Muscle of arm (tissue), 12 donors: ENCODE results near the gene KRTAP2-4. TPM values are rescaled to one million over a fixed set of nuclear protein-coding genes. Genes with fewer than 3 reads are reported as not detected.
"Not testable (repeated sequence)": the region's sequence is repeated elsewhere in the genome, so short reads cannot be mapped to it uniquely, and the experiment has no call there.

Experiments used
- DNase-seq: peaks from one replicate; pipeline ENCODE4 v3.0.0-alpha.2; 2013
- polyA plus RNA-seq, 12 donors: library from polyadenylated mRNA; unstranded; fragments of 120-200 nt; gene quantifications; one replicate each; pipeline ENCODE4 v1.2.1, GENCODE V29; 2013; ENCODE audit not compliant: insufficient read length in 12 of 12

Gene KRTAP2-4
- polyA plus RNA-seq, 12 donors = not detected

DNA sequence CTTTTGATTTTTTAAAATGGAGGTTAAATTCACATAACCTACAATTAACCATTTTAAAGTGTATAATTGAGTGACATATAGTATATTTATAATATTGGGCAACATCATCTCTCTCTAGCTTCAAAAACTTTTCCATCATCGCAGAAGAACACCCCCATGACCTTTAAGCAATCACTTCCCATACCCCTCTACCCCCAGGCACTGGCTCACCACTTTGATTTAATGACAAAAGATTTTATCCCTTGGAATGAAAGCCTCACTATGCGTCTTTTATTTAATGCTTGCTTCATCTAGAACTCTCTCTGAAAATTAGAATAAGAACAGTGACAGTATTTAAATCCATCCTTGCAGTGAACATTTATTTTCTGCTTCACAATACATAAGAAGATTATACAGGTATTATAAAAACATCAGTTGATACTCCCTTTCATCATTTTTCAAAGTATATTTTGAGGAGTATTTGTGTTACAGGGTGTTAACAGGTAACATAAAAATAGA lies 27.8 kb downstream of the KRTAP2-4 start:
- no peak for DNase-seq

DNA sequence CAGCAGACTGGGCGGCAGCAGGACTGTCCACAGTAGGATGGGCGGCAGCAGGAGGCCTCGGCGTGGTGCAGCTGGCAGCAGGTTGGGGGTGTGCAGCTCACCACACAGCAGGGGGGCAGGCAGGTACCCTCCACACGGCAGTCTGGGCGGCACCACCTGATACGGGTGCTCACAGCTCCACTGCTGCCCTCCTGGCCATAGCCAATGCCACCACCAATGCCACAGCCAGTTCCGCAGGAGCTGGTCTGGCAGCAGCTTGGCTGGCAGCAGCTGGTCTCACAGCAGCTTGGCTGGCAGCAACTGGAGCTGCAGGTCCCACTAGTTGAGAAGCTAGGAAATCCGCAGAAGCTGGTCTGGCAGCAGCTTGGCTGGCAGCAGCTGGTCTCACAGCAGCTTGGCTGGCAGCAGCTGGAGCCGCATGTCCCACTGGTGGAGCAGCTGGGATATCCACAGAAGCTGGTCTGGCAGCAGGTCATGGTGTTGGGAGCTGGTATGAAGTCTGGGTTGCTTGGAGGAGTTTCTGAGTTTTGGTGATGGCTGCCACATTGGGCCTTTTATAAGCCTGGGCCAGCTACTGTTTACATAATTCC lies 31.2 kb downstream of the KRTAP2-4 start, which contains the start of gene KRTAP1-3:
TSS of gene KRTAP1-3 (minus strand) at position 529 of the 590 bp plus-strand sequence. CDS start at position 476, 53 bp downstream.
- not testable (repeated sequence) for DNase-seq

DNA sequence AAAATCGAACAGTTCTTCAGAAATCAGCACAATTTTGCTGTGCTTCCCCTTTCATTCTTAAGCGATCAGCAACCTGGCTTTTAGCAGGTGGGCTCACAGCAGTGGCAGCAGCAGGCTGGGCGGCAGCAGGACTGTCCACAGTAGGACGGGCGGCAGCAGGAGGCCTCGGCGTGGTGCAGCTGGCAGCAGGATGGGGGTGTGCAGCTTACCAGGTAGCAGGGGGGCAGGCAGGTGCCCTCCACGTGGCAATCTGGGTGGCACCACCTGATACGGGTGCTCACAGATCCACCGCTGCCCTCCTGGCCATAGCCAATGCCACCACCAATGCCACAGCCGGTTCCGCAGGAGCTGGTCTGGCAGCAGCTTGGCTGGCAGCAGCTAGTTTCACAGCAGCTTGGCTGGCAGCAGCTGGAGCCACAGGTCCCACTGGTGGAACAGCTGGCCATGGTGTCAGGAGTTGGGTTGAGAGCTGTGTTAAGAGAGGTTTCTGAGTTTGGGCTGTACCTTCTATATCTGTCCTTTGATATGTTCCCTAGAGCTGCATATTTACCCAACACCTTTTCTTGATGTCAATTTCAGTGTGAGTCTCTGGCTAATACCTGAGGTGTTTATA lies 35.9 kb downstream of the KRTAP2-4 start, which contains the start of gene KRTAP1-4:
TSS of gene KRTAP1-4 (minus strand) at position 563 of the 613 bp plus-strand sequence. CDS start at position 446, 117 bp downstream.
- no peak for DNase-seq

DNA sequence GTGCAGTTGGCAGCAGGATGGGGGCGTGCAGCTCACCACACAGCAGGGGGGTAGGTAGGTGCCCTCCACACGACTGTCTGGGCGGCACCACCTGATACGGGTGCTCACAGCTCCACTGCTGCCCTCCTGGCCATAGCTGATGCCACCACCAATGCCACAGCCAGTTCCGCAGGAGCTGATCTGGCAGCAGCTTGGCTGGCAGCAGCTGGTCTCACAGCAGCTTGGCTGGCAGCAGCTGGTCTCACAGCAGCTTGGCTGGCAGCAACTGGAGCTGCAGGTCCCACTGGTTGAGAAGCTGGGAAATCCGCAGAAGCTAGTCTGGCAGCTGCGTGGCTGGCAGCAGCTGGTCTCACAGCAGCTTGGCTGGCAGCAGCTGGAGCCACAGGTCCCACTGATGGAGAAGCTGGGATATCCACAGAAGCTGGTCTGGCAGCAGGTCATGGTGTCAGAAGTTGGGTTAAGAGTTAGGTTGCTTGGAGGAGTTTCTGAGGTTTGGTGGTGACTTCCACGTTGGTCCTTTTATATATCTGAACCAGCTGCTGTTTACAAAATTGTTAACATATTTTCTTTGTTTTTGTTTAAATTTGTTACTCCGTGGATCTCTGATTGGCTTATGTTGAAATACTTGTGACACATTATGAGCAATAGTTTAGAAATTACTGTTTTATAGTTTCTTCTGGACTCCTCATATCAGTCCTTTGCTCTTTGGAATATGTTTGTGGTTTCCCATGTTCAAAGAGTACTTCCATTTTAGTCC lies 38.8 kb downstream of the KRTAP2-4 start, which contains the start of gene KRTAP1-5:
TSS of gene KRTAP1-5 (minus strand) at position 494 of the 757 bp plus-strand sequence. CDS start at position 441, 53 bp downstream.
- DNase-seq = no peak

DNA sequence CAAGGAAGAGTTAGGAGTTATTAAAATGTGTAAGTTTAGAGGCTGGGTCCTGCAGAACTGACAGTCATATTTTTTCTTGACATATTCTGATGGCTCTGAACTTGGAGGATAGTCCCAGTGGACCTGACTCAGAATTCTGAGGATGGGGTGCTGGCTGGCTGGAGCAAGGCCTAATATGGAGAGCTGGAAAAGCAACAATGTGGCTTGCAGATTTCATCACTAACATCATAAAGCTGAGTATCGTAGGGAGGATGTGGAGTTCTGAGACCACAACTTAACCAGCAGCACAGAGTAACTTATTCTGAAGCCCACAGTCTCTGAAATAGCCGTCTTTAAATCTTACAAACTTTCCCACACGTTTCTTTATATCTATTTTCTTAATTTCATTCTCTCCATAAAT lies 41.0 kb downstream of the KRTAP2-4 start:
- DNase-seq = no peak

DNA sequence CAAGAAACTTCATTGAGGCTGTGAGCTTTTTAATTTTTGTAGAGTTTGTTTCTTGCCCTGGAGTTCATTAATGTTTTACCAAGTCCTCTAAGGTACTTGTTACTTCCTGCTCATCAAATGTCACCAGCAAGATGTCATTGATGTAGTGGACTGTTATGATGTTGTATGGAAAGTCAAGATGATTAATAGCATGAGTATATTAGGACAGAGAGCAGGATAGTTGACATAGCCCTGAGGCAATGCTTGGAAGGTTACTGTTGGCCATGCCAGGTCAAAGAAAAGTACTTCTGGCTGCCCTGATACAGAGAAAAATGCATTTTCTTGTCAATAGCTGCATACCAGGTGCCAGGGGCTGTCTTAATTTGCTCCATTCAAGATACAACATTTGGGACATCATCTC lies 45.3 kb downstream of the KRTAP2-4 start:
- no peak for DNase-seq

DNA sequence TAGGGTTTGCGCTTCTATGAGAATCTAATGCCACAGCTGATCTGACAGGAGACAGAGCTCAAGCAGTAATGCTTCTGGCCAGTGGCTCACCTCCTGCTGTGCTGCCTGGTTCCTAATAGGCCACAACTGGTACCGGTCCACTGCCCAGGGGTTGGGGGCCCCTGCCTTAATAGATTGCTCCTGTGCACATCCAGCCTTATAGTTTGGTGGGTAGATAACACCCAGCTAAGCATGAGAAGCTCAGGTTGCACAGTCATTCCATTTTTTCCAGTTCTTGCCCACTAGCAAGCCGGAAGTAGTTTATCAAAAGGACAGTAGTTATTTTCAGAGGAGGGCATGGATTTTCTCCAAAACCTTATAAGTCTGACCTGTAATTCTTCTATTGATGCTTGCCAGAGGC lies 46.3 kb downstream of the KRTAP2-4 start:
- no peak for DNase-seq

DNA sequence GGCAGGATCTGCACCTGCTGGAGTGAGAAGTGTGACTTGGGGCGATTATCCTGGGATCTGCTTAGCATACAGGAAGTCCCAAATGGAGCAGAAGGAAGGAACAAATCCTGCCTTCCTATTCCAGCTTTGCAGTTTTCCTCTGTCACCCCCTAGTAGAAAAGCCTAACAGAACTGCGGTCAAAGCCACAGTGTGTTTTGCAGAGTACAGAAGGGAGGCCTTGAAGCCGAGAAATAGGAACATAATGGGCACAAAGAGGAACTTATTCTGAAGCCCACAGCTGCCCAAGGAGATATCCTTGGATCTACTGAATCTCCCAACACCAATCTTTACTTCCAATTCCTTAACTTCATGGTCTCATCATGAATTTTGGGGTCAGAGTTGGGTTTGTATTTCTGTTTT lies 47.1 kb downstream of the KRTAP2-4 start:
- no peak for DNase-seq

DNA sequence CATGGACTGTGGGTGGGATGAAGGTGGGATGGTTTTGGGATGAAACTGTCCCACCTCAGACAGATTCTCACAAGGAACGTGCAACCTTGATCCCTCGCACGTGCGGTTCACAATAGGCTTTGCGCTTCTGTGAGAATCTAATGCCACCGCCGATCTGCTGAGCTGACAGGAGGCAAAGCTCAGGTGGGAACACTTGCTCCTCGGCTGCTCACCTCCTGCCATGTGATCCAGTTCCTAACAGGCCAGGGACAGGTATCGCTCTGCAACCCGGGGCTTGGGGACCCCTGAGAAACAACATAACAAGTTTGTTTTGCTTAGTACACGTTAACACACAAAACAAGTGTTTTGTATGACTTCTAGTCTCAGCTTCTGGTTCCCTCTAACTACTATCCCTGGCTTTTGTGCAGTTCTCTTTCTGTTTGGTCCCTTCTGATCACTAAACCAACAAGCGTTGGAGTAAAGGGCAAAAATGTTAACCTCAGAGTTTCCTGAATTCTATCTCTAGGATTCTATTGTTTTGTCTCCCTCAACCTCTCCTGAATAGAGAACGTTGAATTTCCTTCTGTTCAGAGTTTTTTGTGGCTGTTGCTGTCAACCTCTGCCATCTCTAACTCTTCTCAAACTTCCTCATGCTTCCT lies 49.0 kb downstream of the KRTAP2-4 start:
- no peak for DNase-seq

DNA sequence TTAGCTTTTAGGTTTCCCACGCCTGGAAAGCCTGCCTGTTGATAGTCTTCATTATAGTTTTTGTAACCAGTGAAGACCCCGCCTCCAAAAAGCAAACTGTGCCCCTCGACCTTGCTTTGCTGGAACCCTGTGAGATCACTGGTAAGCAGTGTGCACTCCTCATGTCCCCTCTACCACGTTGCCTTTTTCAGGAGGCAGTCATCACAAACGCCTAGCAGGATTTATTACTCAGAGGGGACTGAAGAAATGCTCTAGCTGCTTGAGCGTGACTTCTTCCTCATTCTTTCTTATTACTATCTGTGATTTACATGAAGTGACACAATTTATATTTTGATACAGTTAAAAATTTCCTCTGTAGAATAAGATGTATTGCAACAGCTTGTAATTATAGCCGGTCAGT lies 50.2 kb downstream of the KRTAP2-4 start:
- no peak for DNase-seq

Other genes starting within 250 kb of the KRTAP2-4 start
- 1,000 to 10,000 TPM in 1 of 12 donors, 100 to 1,000 TPM in 2, 10 to 100 TPM in 8, not detected in 1; 26.9 to 1,201 (median 45.0) TPM for gene KRT10, start 243.3 kb downstream of the KRTAP2-4 start, polyA plus RNA-seq
- gene KRT12, start 198.7 kb downstream of the KRTAP2-4 start, polyA plus RNA-seq = 1 to 10 TPM in 1 of 12 donors, under 1 TPM in 6, not detected in 5; 0.07 to 2.8 (median 0.31) TPM
- 1 to 10 TPM in 1 of 12 donors, under 1 TPM in 4, not detected in 7; 0.07 to 1.9 (median 0.22) TPM for gene KRT20, start 180.6 kb downstream of the KRTAP2-4 start, polyA plus RNA-seq
- 10 to 100 TPM in 3 of 12 donors, under 1 TPM in 6, not detected in 3; 0.12 to 25.1 (median 0.44) TPM for gene KRT23, start 128.2 kb downstream of the KRTAP2-4 start, polyA plus RNA-seq
- gene KRT39, start 98.9 kb downstream of the KRTAP2-4 start, polyA plus RNA-seq = 10 to 100 TPM in 1 of 12 donors, 1 to 10 TPM in 9, not detected in 2; 2.3 to 12.3 (median 6.3) TPM
- gene KRT40, start 81.6 kb downstream of the KRTAP2-4 start, polyA plus RNA-seq = 10 to 100 TPM in 5 of 12 donors, 1 to 10 TPM in 5, not detected in 2; 3.1 to 16.4 (median 11.0) TPM
- not detected for gene KRTAP3-3, start 71.7 kb downstream of the KRTAP2-4 start, polyA plus RNA-seq
- gene KRTAP3-2, start 66.0 kb downstream of the KRTAP2-4 start, polyA plus RNA-seq = 1 to 10 TPM in 4 of 12 donors, under 1 TPM in 5, not detected in 3; 0.22 to 1.4 (median 0.86) TPM
- not detected for gene KRTAP3-1, start 56.8 kb downstream of the KRTAP2-4 start, polyA plus RNA-seq
- not detected for gene KRTAP1-5, start 38.7 kb downstream of the KRTAP2-4 start, polyA plus RNA-seq
- not detected for gene KRTAP1-4, start 35.7 kb downstream of the KRTAP2-4 start, polyA plus RNA-seq
- gene KRTAP1-3, start 31.0 kb downstream of the KRTAP2-4 start, polyA plus RNA-seq = not detected
- not detected for gene KRTAP1-1, start 24.4 kb downstream of the KRTAP2-4 start, polyA plus RNA-seq
- not detected for gene KRTAP2-1, start 18.6 kb downstream of the KRTAP2-4 start, polyA plus RNA-seq
- gene KRTAP2-2, start 10.6 kb downstream of the KRTAP2-4 start, polyA plus RNA-seq = not detected
- under 1 TPM in 2 of 12 donors, not detected in 10; 0.49 to 0.57 TPM for gene KRTAP2-3, start 5.8 kb downstream of the KRTAP2-4 start, polyA plus RNA-seq
- gene KRTAP4-7, start 18.3 kb upstream of the KRTAP2-4 start, polyA plus RNA-seq = not detected
- not detected for gene KRTAP4-8, start 32.3 kb upstream of the KRTAP2-4 start, polyA plus RNA-seq
- not detected for gene KRTAP4-16, start 36.3 kb upstream of the KRTAP2-4 start, polyA plus RNA-seq
- not detected for gene KRTAP4-9, start 39.5 kb upstream of the KRTAP2-4 start, polyA plus RNA-seq
- not detected for gene KRTAP4-11, start 52.5 kb upstream of the KRTAP2-4 start, polyA plus RNA-seq
- gene KRTAP4-12, start 58.3 kb upstream of the KRTAP2-4 start, polyA plus RNA-seq = not detected
- gene KRTAP4-6, start 74.7 kb upstream of the KRTAP2-4 start, polyA plus RNA-seq = not detected
- not detected for gene KRTAP4-5, start 83.9 kb upstream of the KRTAP2-4 start, polyA plus RNA-seq
- not detected for gene KRTAP4-4, start 94.9 kb upstream of the KRTAP2-4 start, polyA plus RNA-seq
- not detected for gene KRTAP4-3, start 102.3 kb upstream of the KRTAP2-4 start, polyA plus RNA-seq
- gene KRTAP4-2, start 112.3 kb upstream of the KRTAP2-4 start, polyA plus RNA-seq = not detected
- not detected for gene KRTAP4-1, start 119.0 kb upstream of the KRTAP2-4 start, polyA plus RNA-seq
- gene KRTAP9-1, start 124.0 kb upstream of the KRTAP2-4 start, polyA plus RNA-seq = not detected
- not detected for gene KRTAP9-2, start 160.8 kb upstream of the KRTAP2-4 start, polyA plus RNA-seq
- gene KRTAP9-3, start 166.6 kb upstream of the KRTAP2-4 start, polyA plus RNA-seq = not detected
- not detected for gene KRTAP9-8, start 172.1 kb upstream of the KRTAP2-4 start, polyA plus RNA-seq
- gene KRTAP9-4, start 183.8 kb upstream of the KRTAP2-4 start, polyA plus RNA-seq = not detected
- gene KRTAP9-9, start 189.5 kb upstream of the KRTAP2-4 start, polyA plus RNA-seq = not detected
- under 1 TPM in 7 of 12 donors, not detected in 5; 0.11 to 0.65 (median 0.24) TPM for gene KRTAP9-6, start 199.5 kb upstream of the KRTAP2-4 start, polyA plus RNA-seq
- not detected for gene KRTAP9-7, start 209.8 kb upstream of the KRTAP2-4 start, polyA plus RNA-seq
- not detected for gene KRTAP29-1, start 237.0 kb upstream of the KRTAP2-4 start, polyA plus RNA-seq
- gene KRTAP16-1, start 243.4 kb upstream of the KRTAP2-4 start, polyA plus RNA-seq = not detected
- gene KRTAP17-1, start 249.8 kb upstream of the KRTAP2-4 start, polyA plus RNA-seq = not detected